ENCODE results near the gene RGS19.

The RGS19 gene

DNA sequence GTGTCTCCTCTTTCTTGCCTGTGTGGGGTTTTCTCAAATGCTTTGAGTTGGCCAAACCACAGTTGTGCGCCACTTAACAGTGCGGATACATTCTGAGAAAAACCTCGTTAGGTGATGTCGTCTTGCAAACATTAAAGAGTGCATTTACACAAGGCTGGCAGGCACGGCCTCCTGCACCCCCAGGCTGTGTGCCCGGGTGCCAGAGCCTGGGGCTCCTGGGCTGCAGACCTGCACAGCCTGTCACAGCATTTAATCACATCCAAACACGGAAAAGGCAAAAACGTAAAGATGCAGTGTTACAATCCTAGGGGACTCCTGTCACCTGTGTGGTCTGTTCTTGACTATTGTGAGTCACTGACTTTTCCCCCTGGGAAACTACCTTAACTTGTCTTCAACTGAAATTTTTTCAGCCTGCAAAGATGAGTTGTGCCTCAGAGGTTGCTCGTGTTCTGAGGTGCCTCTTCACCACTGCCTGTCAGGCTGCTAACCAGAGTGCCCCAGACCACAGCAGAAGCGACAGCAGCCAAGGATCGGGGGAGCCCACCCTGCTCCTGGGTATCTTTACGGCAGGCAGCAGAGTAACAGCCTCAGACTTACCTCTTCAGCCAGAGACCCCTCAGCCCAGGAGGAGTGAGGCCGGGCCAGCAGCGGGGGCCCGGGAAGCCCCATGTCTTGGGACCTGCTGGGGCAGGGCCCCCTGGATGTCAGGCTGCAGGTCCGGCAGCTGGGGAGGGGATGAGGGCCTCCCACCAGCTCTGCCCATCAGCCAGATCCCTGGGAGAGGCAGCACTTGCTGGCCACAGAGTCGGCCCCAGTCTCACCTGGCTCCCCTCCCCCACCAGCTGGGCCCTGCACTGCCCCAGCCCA lies 44.0 kb downstream of the RGS19 start:
- no peak for DNase-seq (ENCODE audit: low spot score)

DNA sequence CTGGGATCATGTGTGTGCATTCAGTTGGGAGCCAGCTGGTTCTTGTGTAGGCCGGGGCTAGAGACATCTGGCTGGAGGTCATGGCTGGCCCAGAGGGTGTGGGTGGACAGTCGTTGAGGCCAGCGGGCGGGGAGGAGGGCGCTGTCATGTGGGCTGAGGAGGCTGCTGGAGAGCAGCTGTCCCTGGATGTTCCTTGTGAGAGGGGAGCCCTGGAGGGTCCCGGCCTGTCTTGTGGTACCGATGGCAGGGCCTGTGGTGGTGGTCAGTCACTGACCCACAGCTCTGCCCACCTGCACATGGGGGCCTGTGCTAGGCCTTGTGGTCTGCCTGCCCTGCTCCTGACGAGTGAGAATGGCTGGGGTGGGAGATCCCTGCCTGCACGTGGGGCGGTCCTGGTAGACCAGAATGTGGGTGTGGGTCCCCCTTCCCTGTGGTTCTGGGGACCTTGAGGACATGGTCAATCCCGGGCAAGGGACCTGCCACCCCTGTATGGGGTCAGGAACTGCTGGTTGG lies 45.3 kb downstream of the RGS19 start:
- DNase-seq (ENCODE audit: low spot score), result no peak

DNA sequence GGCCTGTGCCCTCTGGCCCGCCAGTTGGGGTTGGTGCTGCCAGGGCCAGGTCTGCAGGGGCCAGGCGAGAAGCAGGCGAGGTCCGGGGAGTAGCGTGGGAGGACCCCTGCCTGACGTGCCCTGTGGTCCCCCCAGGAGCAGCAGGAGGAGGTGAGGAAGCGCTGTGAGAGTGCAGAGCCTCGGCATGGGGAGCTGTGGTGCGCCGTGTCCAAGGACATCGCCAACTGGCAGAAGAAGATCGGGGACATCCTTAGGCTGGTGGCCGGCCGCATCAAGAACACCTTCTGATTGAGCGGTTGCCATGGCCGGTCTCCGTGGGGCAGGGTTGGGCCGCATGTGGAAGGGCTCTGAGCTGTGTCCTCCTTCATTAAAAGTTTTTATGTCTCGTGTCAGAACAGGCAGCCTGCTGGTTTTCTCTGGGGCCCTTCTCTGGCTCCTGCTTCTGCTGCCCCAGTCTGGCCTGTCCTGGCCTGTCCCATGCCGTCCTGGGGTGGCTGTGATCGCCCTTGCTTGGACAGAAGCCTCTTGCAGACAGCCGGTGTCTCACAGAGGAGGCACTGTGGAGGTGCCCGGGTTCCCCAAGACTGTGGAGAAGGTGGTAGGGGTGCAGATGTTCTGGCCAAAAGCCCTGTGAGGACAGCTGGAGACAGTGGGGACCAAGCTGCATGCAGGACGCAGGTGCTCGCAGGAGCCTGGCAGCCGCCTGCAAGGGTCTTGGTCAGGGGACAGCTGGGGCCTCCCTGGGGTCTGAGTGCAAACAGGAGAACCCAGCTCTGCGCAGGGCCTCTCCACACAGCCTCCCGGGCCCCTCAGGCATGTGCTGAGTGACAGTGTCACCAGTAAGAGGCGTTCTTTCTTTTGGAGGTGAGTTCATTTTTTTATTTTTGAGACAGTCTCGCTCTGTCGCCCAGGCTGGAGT lies 46.4 kb downstream of the RGS19 start:
- DNase-seq (ENCODE audit: low spot score), result no peak

DNA sequence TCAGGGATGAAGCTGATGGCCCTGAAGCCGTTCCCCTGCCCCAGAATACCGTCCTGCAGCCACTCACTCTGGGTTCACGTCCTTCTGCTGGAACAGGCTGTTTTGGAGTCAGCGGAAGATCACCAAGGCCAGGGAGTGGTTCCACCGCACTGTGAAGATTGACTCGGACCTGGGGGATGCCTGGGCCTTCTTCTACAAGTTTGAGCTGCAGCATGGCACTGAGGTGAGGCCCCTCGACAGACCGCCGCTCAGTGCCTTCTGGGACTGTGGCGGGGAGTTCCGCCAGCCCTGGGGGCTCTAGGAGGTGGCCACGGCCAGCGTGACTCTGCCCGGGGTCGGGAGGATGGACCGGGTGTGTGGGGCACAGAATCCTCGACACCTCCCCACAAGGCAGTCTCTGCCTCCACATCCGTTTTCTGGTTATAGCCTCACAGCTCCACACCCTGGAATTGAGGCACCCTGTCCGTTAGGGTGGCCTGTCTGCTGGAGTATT lies 47.5 kb downstream of the RGS19 start:
- no peak for DNase-seq (ENCODE audit: low spot score)

DNA sequence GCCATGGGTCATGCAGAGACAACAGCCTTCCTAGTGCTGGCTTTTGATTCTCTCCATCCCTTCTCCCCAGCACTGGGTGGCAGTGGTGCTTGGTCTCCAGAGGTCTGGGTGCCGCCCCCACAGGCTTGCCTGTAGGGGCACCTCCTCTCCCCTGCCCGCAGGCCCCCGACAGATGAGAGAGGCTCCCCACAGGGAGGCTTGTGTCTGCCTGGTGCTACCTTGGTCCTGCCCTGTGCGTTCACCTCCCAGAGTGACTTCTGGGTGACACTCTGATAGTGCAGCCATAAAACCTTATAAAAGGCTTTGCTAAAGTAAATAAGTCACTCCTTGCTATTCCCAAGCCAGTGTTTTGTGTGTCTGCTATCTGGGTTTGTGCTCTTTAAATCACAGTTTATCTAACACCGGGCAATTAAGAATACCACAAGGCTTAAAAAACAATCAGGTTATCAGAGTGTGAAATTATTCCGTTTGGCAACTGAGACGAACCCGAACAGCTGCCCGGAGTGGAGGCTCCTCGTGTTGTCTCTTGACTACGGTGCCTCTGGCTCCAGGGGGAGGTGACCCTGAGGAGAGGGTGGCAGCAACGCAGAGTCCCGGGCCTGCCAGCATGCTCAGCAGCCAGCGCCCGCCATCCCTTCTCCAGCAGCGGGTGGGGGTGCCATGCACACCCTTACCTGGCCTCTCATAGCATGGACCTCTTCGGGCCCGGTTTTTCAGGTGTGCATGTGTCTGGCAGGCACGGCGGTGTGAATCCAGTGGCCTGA lies 48.8 kb downstream of the RGS19 start:
- no peak for DNase-seq (ENCODE audit: low spot score)

DNA sequence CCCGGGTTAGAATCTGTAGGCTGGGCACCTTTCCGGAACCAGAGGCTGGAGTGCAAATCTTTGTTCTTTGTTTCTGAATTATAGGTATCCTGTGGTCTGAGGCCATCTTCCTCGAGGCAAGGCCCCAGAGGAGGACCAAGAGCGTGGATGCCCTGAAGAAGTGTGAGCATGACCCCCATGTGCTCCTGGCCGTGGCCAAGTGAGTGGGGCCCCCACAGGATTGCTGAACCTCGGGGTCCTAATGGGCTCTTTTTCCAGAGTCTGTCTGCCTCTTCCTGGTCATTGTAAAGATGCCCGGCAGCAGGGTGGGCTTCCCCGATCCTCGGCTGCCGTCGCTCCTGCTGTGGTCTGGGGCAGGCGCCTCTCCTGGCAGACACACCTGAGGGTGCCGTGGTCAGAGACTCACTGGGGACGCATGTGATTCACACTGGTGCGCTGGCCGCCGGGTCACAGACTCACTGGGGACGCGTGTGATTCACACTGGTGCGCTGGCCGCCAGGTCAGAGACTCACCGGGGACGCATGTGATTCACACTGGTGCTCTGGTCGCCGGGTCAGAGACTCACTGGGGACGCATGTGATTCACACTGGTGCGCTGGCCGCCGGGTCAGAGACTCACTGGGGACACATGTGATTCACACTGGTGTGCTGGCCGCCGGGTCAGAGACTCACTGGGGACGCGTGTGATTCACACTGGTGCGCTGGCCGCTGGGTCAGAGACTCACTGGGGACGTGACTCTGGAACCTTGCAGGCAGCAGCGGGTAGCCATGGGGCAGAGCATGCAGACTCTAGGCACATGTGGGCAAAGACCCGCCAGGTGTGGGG lies 49.8 kb downstream of the RGS19 start:
- DNase-seq (ENCODE audit: low spot score), result no peak

DNA sequence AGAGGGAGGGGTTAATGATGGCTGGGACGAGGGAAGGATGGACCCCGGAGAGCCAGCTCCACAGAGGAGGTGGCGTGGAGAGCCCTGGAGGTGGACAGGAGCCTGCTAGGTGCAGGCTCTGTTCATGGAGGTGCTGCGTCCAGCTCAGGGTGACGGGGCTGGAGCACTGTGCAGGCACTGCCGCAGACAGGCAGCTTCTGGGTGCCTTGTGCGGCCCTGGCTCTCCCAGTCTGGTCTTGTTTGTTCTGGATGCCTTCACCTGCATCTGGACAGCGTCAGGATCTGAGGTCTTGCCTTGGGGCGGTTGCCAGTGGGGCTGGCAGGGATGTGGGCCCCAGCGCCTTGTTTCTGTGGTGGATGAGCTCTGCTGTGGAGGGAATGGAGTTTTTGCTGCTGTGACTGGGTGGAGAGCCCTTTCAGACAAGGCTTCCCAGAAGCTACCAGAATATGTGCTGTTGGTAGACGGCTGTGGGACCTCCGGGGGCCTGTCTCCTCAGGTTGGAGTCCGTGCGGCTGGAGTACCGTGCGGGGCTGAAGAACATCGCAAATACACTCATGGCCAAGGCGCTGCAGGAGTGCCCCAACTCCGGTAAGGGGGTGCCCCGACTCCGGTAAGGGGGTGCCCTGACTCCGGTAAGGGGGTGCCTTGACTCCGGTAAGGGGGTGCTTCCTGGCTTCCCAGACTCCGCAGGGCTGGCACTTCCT lies 51.2 kb downstream of the RGS19 start:
- no peak for DNase-seq (ENCODE audit: low spot score)

DNA sequence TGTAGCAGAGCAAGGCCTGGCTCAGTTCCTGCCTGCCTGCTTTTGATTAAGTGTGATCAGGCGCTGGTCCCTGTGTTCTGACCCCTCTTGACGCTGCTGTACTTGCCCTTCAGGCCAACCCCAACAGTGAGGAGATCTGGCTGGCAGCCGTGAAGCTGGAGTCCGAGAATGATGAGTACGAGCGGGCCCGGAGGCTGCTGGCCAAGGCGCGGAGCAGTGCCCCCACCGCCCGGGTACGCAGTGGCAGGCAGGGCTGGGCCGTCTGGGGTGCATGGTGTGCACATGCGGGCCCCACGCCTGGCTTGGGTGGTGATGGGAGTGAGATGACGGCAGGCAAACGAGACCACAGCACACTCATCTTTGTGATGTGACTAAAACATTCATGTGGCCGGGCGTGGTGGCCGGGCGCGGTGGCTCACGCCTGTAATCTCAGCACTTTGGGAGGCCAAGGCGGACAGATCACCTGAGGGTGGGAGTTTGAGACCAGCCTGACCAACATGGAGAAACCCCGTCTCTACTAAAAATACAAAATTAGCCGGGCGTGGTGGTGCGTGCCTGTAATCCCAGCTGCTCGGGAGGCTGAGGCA lies 53.4 kb downstream of the RGS19 start:
- DNase-seq (ENCODE audit: low spot score), result no peak

DNA sequence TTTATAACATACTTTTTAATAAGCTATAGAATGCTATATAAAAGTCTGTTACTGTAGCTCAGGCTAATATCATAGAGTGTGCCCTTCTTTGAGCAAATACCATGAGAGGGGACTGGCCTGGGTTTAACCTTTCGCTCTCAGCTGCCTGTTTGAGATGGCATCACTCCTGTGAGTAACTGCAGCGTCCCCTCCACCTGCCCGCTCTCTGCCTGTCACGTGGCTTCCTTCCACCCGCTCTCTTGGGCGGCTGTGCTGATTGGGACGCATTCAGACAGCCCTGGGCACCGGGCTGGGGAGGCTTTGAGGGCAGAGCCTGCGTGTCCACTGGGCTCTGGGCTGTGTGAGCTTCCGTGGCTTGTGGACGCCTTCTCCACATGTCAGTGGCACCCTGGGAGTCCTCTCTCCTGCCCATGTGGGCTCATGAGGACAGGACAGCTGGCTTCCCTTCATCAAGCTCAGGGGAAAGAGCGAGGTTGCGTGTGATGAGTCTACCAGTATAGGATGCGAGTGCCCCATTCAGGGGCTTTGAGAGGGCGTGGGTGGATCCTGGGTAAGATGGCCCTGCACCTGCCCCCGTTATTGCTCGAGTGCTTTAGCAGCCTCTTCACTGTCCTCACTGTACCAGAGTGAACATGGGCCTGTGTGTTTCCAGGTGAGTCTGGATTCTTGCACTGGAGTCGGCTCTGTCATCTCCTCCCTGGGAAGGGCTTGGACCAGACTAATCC lies 54.1 kb downstream of the RGS19 start:
- no peak for DNase-seq (ENCODE audit: low spot score)

DNA sequence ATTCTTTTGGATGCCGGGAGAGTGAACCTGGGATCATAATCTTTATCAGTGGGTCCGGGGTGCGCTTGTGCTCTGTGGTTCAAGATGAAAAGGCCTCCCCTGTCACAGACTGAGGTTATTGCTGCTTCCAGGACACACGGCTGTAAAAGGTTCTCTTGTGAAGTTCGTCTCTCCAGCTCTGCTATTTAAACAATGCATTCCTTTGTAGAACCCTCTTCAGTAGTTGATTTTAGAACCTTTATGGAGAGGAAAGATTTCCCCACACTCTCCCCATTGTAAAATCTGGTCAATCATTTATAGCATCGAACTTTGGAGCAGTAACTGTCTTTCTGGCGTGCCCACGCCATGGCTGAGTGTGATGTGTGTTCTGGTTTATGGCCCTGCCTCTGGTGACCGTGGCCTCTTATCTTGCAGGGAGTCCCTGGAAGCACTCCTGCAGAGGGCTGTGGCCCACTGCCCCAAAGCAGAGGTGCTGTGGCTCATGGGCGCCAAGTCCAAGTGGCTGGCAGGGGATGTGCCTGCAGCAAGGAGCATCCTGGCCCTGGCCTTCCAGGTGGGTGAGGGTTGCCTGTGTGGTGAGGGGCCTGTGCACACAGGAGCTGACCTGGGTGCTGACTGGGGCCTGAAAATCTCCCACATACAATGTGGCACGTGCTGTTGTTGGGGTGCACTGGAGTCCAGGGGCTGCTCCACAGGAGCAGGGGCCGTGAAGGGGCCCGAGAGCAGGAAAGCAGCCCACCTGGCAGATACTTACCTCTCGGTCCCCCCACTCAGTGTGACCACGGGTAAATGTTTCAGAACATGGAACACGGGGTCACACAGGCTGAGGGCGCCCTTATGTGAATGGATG lies 55.0 kb downstream of the RGS19 start:
- DNase-seq (ENCODE audit: low spot score), result no peak

DNA sequence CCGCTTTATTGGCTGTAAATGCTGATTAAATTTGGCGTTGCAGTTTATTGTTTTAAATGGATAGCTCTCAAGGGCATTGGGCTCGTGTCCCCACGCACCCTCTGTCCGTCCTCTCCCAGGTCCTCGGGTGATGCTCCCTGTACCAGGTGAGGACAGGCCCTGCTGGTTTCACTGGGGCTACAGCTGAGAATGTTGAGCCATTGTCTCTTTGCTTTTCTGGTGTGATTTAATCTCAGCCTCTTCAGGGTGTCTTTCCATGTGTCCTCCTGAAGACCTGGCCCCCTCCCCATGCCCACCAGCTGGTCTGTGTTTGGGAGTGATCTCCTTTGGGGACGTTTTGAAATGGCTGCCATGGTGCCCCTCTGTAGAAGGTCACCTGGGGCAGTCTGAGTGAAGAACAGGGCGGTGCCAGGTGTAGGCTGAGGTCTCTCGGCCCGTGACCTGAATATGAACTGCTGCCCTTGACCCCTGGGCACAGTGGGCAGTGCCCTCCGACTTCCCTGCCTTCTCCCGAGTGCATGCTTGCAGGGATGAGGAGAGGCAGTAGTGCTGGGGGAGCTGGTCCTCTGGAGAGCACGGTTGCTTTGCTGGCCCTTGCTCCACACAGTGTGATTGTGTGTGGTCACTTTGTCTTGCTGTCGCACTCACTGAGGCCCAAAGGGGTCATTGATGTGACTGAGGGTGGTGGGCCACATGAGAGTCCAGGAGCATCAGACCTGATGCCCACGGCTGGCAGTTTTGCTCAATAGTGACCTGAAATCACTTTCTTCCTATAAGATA lies 55.8 kb downstream of the RGS19 start:
- no peak for DNase-seq (ENCODE audit: low spot score)

Measured in globus pallidus (tissue), 1 donor.